AML-193 (cell line): ENCODE data around the gene CC2D1A.
A peak's percentile ranks its signal among the peaks of the same experiment; 100 is the strongest.

Experiments used
- DNase-seq, 2 experiments: peaks; one replicate each; lab custom pipeline; 2025; lab: John Stamatoyannopoulos, UW

The CC2D1A gene

DNA sequence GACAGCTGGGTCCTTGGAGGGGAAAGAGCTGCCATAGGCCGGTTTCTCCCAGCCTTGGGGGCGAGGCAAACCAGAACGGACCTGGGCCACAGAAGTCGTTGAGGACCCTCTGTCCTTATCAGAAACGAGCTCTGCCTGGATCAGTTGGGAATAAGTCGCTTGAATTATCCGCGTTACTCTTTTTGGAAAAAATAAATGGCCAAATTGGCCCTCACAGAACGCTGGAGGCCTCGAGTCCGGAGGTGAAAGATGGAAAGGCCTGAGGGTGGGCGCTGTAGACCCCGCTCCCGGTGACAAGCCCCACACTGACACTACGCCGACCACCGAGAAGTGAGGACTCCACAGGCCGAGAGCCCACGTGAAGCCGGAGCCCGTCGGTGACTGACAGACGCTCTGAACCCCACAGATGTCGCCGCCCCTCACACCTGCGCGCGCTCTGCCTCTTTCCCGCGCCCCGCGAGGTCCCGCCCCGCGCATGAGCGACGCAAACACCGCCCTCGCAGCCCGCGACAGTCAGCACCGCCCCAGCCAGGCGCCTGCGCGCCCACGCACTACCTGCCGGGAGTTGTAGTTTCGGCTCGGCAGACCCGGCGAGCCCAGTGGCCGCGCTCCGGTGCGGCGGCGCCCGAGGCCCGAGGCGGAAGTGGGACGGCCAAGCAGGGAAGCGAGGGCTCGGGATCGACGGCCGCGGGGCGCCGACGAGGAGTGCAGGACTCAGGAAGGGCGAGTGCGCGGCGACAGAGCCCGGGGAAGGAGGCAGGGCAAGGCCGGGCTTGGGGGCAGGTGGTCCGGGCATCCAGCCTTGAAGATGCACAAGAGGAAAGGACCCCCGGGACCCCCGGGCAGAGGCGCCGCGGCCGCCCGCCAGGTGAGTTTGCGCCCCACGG lies at the start of gene CC2D1A, which contains the start of gene BRME1:
Gene CC2D1A (plus strand): TSS at position 568 of the 887 bp plus-strand sequence. CDS start 241 bp downstream, at position 809.
Gene BRME1 (minus strand): TSS at position 484 of the 887 bp plus-strand sequence. CDS start 1,225 bp downstream, outside the sequence.
- peak; percentile 68 to 72 for DNase-seq

DNA sequence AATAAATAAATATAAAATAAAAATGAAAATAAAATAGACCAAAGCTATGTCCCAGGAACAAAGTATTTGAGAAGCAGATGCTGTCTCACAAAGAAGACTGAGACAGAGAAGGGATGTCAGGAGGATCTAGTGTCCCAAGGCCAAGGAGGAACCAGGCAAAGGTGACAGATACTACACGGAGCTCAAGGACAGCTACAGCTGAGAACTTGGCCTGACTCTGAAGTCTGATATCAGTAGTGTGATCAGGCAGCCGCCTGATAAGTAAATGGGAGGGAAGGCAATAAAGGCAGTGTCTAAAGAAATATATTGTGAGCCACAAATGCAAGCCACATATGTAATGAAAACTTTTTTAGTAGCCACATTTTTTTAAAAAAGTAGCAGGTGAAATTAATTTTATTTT lies 49.5 kb upstream of the CC2D1A start:
- no peak for DNase-seq

- peak in 1 of 2 experiments; percentile 25 for DNase-seq
Observed at GRCh38 chr19:13859361-13859880, 46.6 kb upstream of the CC2D1A start.

GRCh38 chr19:13860679-13861391 lies 45.2 kb upstream of the CC2D1A start:
- no peak for DNase-seq

- DNase-seq: no peak
Observed at GRCh38 chr19:13861392-13861713, 44.6 kb upstream of the CC2D1A start.

DNA sequence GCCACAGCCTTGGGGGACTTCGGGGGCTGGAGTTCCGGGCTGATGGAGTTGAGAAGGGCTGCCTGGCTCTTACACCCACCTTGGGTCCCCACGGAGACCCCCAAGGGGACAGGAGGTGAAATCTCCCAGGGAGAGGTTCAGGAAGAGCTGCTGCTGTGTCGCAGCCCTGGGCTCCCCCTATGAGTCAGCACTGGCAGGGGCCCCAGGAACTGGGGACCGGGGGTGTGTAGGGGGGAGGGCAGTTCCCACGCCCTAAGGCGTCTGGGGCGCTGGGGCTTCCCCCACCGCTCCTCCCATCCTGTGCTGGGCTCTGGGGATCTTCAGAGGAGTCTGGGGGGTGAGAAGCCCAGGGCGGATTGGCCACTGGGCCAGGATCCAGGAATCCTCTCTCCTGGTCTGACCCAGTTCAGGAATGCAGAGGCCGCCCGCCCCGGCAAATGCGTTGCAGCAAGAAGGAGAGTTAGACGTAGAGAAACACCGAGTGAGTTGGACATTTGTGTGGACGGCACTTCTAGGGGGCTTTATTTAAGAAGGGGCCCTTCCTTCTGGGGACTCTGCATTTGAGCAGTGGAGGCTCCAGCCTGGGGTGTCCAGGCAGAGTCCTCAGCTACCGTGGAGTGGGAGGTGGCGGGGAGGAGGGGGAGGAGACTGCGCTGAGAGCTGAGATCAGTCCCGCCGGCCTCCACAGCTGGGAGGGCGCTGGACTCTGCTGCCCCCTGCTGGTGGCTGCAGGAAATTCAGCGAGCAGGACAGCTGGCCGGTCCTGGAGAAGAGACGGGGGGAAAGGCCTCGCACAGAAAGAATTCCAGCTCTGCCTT lies 44.1 kb upstream of the CC2D1A start:
- peak; percentile 73 to 75 for DNase-seq

DNA sequence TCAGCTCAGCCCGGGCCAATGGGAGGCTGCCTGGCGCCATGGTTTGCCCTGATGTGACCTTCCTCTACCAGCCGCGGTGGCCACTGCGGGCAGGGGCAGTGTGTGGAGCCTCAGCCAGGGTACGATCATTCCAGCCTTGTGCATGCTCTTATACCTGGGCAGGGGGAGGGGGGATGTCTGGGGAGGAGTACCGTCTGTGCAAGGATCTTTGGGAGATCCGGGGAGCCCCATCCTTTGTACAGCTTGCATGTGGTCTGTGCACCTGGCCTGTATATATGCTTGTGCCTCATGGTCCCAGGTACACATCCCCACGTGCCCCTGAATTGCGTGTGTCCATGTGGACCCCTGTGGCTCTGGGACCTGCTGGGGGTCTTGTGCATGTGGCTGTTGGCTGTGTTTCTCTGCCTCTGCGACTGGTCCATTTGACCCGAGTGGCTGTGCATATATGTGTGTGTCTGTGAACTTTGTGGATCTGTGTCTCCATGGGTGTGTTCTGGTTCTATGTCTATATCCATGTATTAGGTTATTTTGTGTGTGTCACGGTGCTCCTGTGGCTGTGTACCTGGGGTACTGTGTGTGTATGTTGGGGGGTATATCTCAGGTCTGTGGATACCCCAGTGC lies 41.8 kb upstream of the CC2D1A start:
- DNase-seq: no peak

GRCh38 chr19:13864667-13865570 lies 41.1 kb upstream of the CC2D1A start:
- no peak for DNase-seq

DNA sequence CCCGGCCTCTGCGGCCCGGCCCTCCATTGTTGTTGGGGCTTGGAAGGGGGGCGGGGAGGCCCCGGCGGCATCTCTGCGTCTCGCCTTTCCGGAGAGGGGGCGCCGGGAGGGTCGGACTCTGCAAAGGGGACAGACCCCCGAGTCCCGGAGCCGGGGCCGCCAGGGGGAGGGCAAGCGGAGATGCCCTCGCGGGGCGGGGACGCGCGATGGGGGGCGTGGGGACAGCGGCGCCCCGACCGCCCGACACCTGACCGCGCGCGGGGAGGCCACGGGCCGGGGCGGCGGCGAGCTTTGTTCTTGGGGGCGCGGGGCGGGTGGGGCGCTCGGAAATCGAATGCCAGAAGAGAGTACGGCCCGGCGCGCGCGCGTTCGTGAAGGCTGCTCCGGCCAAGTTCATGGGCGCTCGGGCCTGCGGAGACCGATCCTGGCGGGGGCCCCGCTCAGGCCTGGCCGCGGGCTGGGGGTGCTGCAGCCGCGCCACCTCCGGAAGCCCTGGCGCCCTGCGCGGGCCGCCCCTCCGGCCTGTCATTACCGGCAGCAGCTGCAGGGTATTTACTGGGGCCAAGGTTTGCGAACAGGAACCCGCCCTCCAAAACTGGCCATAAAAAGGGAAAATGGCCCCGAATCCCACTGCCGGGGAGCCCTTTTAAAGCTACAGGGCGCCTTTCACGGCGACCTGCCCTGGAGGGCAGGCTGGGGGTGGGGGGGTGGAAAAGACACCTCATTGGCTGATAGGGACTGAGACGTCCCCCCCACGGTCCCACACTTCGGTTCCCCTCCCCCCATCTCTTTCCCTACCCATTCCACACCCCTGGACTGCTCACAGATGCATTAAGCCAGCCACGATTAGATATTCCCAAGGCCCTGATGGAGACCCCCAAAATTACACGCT lies 40.2 kb upstream of the CC2D1A start:
- no peak for DNase-seq

- no peak for DNase-seq
Observed at GRCh38 chr19:13866463-13867046, 39.4 kb upstream of the CC2D1A start.

DNA sequence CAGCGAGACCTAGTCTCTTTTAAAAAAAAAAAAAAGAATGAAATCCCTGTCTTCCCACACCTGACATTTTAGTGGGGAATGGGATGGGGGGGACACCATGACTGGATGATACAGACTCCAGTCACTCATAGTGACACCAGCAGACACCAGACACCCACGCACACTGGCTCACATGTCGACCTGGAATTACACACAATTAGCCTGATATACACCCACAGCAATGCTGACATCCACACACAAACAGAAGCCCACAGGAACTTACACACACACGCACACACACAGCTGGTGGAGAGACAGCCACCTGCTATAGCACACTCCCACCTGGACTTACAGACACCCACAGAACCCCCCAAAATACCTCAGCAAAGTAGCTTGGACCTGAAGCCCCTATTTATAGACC lies 37.3 kb upstream of the CC2D1A start:
- no peak for DNase-seq

DNA sequence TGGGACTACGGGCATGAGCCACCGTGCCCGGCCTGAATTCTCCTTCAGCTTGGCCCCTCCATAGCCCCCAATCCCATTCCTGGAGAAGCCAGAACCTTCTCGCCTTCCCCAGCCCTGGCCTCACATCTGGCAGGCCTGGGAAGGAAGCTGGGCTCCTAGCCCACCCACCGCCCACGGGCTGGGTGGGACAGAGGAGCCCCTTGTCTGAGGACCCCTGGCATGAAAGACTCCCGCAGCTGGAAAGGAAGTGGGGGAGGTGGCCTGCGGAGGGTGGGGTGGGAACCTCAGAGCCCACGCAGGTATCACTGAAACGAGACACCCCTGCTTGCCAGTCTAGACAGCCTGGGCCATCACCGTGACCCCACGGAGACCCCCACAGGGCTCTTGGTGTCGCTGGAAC lies 36.7 kb upstream of the CC2D1A start:
- no peak for DNase-seq

DNA sequence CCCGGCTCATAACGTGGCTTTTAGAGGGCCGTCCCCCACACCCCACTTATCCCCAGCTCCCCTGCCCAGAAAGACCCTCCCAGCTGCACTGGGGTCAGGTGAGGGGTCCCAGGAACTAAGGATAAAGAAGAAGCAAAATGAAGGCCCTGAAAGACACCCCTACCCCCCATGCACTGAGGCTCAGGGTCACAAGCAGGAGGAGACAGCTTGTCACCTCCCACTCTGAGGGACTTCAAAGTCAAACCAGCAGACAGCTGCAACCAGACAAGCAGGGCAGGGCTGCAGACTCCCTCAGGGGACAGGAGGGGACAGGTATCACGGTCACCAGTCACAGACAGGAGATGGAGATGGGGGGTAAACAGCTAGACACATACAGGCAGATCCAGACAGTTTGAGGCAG lies 35.1 kb upstream of the CC2D1A start:
- no peak for DNase-seq

GRCh38 chr19:13872339-13872694 lies 33.7 kb upstream of the CC2D1A start:
- DNase-seq: no peak

DNA sequence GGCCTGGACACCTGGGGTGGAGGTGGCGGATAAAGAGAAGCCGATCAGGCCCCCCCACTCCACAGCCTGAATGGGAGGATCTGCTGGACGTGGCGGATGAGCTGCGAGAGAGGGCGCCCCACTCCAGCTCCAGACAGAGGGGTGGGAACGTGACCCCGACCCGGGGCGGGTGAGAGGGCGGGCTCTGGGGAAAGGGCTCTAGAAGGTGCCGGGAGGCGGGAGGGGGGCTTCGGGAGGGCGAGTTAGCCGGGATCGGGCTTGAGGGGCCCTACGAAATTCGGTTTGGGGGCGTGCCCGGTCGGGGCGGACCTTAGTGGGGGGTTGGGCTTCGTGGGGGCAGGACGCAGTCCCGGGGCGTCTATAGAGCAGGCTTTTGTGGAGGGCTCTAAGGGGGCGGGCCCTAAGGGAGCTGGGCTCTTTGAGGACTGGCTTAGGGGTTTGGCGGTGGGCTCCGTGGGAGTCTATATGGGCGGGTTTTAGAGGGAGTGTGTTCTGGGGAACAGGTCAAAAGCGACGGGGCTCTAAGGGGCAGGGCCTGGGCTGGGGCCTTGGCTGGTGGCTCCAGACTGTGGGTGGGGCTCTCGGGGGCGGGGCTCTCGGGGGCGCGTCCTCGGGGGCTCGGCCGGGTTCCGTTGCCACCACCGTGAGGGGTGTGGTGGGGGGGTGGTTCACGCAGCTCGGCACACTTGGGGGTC lies 33.2 kb upstream of the CC2D1A start:
- peak; percentile 20 to 28 for DNase-seq

DNA sequence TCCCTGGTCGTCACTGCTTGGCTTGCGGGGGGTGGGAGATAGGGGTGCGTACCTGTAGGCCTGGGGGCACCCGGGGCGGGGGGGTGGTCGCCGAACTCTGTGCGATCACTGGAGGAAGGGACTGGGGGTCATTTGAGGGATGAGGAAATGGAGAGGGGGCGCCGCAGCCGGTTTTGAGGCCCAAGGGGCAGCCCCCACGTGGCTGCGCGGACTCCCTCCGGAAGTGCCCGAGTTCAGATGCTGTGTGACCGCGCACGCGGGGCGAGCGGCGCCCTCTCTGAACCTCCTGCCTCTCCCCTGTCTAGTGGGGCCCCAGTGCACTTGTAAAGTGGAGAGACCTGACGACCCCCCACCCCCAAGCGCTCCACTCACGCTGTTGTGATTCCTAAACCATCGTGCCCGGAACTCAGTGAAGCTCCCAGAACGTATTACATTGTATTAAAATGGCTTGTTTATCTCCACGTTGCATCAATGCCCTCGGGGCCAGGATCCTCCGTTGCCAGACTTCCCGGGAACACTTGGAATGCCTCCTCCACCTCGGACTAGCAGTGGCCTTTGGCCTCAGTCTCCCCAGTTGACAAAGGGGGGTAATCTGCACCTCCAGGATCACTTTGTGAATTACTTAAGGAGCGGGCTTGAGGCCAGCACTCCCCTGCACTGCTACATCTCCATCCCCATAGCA lies 32.0 kb upstream of the CC2D1A start:
- no peak for DNase-seq

GRCh38 chr19:13875824-13876223 lies 30.2 kb upstream of the CC2D1A start:
- DNase-seq: no peak

DNA sequence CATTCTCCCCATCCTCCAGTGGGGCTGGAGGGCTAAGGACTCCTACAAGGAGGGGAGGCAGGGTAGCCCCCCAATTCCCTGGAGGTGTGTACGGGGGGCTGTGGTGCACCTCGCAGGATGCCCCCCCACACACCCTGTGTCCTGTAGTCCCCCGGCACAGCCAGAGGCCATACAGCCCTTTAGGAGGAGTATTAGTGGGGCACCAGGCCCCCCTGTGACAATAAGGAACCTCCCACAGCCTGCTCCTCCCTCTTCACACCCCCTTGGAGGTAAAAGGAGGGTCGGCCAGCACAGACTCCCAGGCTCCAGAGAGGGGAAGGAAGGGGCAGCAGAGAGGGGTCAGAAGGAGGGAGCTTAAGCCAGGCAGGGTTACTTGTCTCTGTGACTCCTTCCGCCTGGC lies 29.2 kb upstream of the CC2D1A start, which contains the start of gene NANOS3:
Gene NANOS3 (plus strand): TSS at position 301 of the 400 bp plus-strand sequence. CDS start 115 bp downstream, outside the sequence.
- DNase-seq: no peak
